IMR-90 (cell line): ENCODE data around the gene PLD6. TPM values are rescaled to one million over a fixed set of nuclear protein-coding genes. Genes with fewer than 3 reads are reported as not detected.

ENCODE experiments used
- ATAC-seq: fragments of 200-7000 bp; cut with Tn5 transposase; 2 replicates; pipeline ENCODE4 v1.9.1; 2020; ENCODE audit warnings: low read depth, mild to moderate bottlenecking, moderate library complexity
- BruUV-seq: library from RNA; stranded (reverse); fragments of 400-500 nt; replicated peaks from 2 replicates; lab custom pipeline; 2021; lab: Mats Ljungman, UMichigan
- CTCF ChIA-PET: fragments of 300-600 bp; formaldehyde crosslinking; extraction: SDS; loops from one replicate; lab custom pipeline; 2021; ENCODE audit warnings: antibody characterized with exemption; lab: Yijun Ruan, JAX
- POLR2A ChIA-PET: fragments of 300-600 bp; sonication (Branson Sonifier 250); formaldehyde crosslinking; loops from one replicate; lab custom pipeline; 2022; ENCODE audit warnings: antibody characterized with exemption; ENCODE audit not compliant: unreplicated experiment; lab: Charles Lee
- DNase-seq: peaks from one replicate; pipeline ENCODE4 v3.0.0; 2013
- H2AFZ ChIP-seq: replicated peaks from 2 replicates; pipeline ENCODE3; 2013; ENCODE audit warnings: low read length, mild to moderate bottlenecking; ENCODE audit not compliant: poor library complexity
- H2AK5ac ChIP-seq: 2 replicates; pipeline ENCODE4 v1.6.1; 2013; ENCODE audit warnings: low read depth, low read length, inconsistent platforms
- H2AK9ac ChIP-seq: replicated peaks from 2 replicates; pipeline ENCODE3; 2013; ENCODE audit warnings: mild to moderate bottlenecking, low read depth, low read length, moderate library complexity; ENCODE audit not compliant: poor library complexity
- H2BK120ac ChIP-seq: 2 replicates; pipeline ENCODE4 v1.6.1; 2013; ENCODE audit warnings: low read depth, low read length, inconsistent platforms
- H2BK15ac ChIP-seq: 3 replicates; pipeline ENCODE4 v1.6.1; 2013; ENCODE audit warnings: low read depth, low read length, inconsistent platforms
- H2BK20ac ChIP-seq: 2 replicates; pipeline ENCODE4 v1.6.1; 2013; ENCODE audit warnings: low read depth, mild to moderate bottlenecking, inconsistent platforms, low read length, moderate library complexity
- H2BK5ac ChIP-seq: 2 replicates; pipeline ENCODE4 v1.6.1; 2013; ENCODE audit warnings: mild to moderate bottlenecking, low read depth, low read length, inconsistent platforms; ENCODE audit not compliant: poor library complexity, severe bottlenecking
- H3K14ac ChIP-seq: replicated peaks from 2 replicates; pipeline ENCODE4 v1.6.1; 2013; ENCODE audit warnings: low read depth, low read length, inconsistent platforms
- H3K18ac ChIP-seq: 2 replicates; pipeline ENCODE4 v1.6.1; 2013; ENCODE audit warnings: low read depth, low read length, control low read depth
- H3K23ac ChIP-seq: 2 replicates; pipeline ENCODE4 v1.6.1; 2013; ENCODE audit warnings: low read depth, low read length, inconsistent platforms
- H3K27ac ChIP-seq: 2 replicates; pipeline ENCODE4 v1.5.1; 2013; ENCODE audit warnings: mild to moderate bottlenecking, control low read depth, low read length; ENCODE audit not compliant: insufficient read depth
- H3K27me3 ChIP-seq: 2 replicates; pipeline ENCODE4 v1.6.1; 2013; ENCODE audit warnings: low read length; ENCODE audit not compliant: control insufficient read depth, insufficient read depth
- H3K36me3 ChIP-seq: 2 replicates; pipeline ENCODE4 v1.6.1; 2013; ENCODE audit warnings: low read length, mixed read lengths; ENCODE audit not compliant: control insufficient read depth, insufficient read depth
- H3K4ac ChIP-seq: 2 replicates; pipeline ENCODE4 v1.6.1; 2013; ENCODE audit warnings: low read depth, low read length, inconsistent platforms
- H3K4me1 ChIP-seq: 2 replicates; pipeline ENCODE4 v1.6.1; 2013; ENCODE audit warnings: low read length, mixed read lengths; ENCODE audit not compliant: control insufficient read depth, insufficient read depth
- H3K4me2 ChIP-seq: 2 replicates; pipeline ENCODE4 v1.6.1; 2013; ENCODE audit warnings: low read depth, mild to moderate bottlenecking, control low read depth, low read length, moderate library complexity
- H3K4me3 ChIP-seq: 2 replicates; pipeline ENCODE4 v1.5.1; 2013; ENCODE audit warnings: low read depth, mild to moderate bottlenecking, control low read depth, low read length, moderate library complexity; ENCODE audit not compliant: insufficient read depth
- H3K56ac ChIP-seq: 2 replicates; pipeline ENCODE4 v1.6.1; 2013; ENCODE audit warnings: low read length, inconsistent platforms; ENCODE audit not compliant: insufficient read depth; ENCODE audit errors: extremely low read depth
- H3K79me1 ChIP-seq, 2 experiments: 2 replicates each; pipeline ENCODE4 v1.6.1; 2013; ENCODE audit warnings: low read length in 2 of 2, inconsistent platforms in 1 of 2, low read depth in 1 of 2
- H3K9ac ChIP-seq: 2 replicates; pipeline ENCODE4 v1.6.1; 2013; ENCODE audit warnings: low read depth, low read length, control low read depth
- H3K9me1 ChIP-seq: 2 replicates; pipeline ENCODE4 v1.6.1; 2013; ENCODE audit warnings: low read length, inconsistent platforms; ENCODE audit not compliant: insufficient read depth
- H3K9me3 ChIP-seq: 2 replicates; pipeline ENCODE4 v1.6.1; 2013; ENCODE audit warnings: low read length; ENCODE audit not compliant: control insufficient read depth, insufficient read depth
- H4K20me1 ChIP-seq: 2 replicates; pipeline ENCODE4 v1.6.1; 2013; ENCODE audit warnings: low read length, inconsistent platforms; ENCODE audit not compliant: insufficient read depth
- H4K5ac ChIP-seq: 2 replicates; pipeline ENCODE4 v1.6.1; 2013; ENCODE audit warnings: mild to moderate bottlenecking, low read depth, low read length, control low read depth
- H4K8ac ChIP-seq, 2 experiments: 2 replicates each; pipeline ENCODE4 v1.6.1; 2013; ENCODE audit warnings: low read depth in 2 of 2, low read length in 2 of 2, control low read depth in 1 of 2, inconsistent platforms in 1 of 2
- H4K91ac ChIP-seq: 2 replicates; pipeline ENCODE4 v1.6.1; 2013; ENCODE audit warnings: low read depth, low read length, inconsistent platforms; ENCODE audit not compliant: insufficient read depth
- CHD1 ChIP-seq: IDR thresholded peaks from 2 replicates; pipeline ENCODE4 v1.6.1; 2012; ENCODE audit warnings: low read depth, low read length, improper control_type of control experiment
- ELK1 ChIP-seq: fragments of 150-350 bp; IDR thresholded peaks from 2 replicates; pipeline ENCODE4 v1.6.1; 2016; ENCODE audit warnings: low read depth, mild to moderate bottlenecking, low read length, moderate library complexity, borderline replicate concordance
- FOS ChIP-seq: fragments of 150-350 bp; IDR thresholded peaks from 2 replicates; pipeline ENCODE4 v1.6.1; 2016; ENCODE audit warnings: low read depth, low read length
- MAFK ChIP-seq: IDR thresholded peaks from 2 replicates; pipeline ENCODE4 v1.6.1; 2012; ENCODE audit warnings: low read depth, low read length, improper control_type of control experiment
- NFE2L2 ChIP-seq: fragments of 150-350 bp; IDR thresholded peaks from 2 replicates; pipeline ENCODE4 v1.6.1; 2016; ENCODE audit warnings: low read depth, mild to moderate bottlenecking, low read length
- SMC3 ChIP-seq: fragments of 150-350 bp; IDR thresholded peaks from 2 replicates; pipeline ENCODE4 v1.6.1; 2016; ENCODE audit warnings: low read depth, mild to moderate bottlenecking, antibody characterized with exemption, low read length, moderate library complexity
- USF2 ChIP-seq: fragments of 150-350 bp; IDR thresholded peaks from 2 replicates; pipeline ENCODE4 v1.6.1; 2017; ENCODE audit warnings: mild to moderate bottlenecking, antibody characterized with exemption, low read length, low read depth
- WGBS, 2 experiments: methylation state at CpG; one replicate each; pipeline versions ENCODE4 v1.1.5 to v1.1.7; 2013; ENCODE audit warnings: missing lambda C conversion rate in 2 of 2; ENCODE audit not compliant: insufficient read length in 1 of 2; ENCODE audit errors: extremely low coverage in 2 of 2; 5-methylcytosine and 5-hydroxymethylcytosine counted together
- dilution Hi-C: fragments of 300-500 bp; cut with HindIII; formaldehyde crosslinking; loops from one replicate; pipeline ENCODE4 v1.14.3; 2018; ENCODE audit warnings: low sequenced_read_pairs; ENCODE audit not compliant: unreplicated experiment
- in situ Hi-C: fragments of 300-500 bp; cut with MboI; formaldehyde crosslinking; loops from 3 replicates; pipeline ENCODE4 v1.14.3; 2019; ENCODE audit warnings: low sequenced_read_pairs, inconsistent platforms, mixed read lengths
- intact Hi-C: fragments of 100-400 bp; cut with micrococcal nuclease; formaldehyde crosslinking; loops from 2 replicates; pipeline ENCODE4 v1.10.0; 2022
- polyA plus RNA-seq, 3 experiments: library from polyadenylated mRNA; depleted of rRNA; stranded (reverse); fragments of >200 nt; gene quantifications; 2 replicates each; pipeline ENCODE4 v1.2.3, GENCODE V29; 2012; ENCODE audit warnings: low replicate concordance in 1 of 3
- total RNA-seq: library from RNA; depleted of rRNA; stranded (reverse); fragments of >200 nt; gene quantifications from 2 replicates; pipeline ENCODE4 v1.2.3, GENCODE V29; 2012

Gene PLD6
- total and polyA plus RNA-seq, 2 of the 4 experiments (the other 2 are of a cell fraction) = 1.1 to 1.5 TPM

GRCh38 chr17:17227608-17228520 lies 21.7 kb upstream of the PLD6 start:
- CTCF ChIA-PET = no interaction called here
- Histone ChIP-seq H3K27me3 (no peaks in the 10 kb centered on the region), H4K91ac (no peak overlapping the region), H2AK9ac (no peak overlapping the region), H3K4me2 (no peak overlapping the region), H3K14ac (no peak overlapping the region), H3K9me3 (no peaks in the 10 kb centered on the region), H4K8ac (no peak overlapping the region), H3K27ac (no peak overlapping the region), H3K9ac (no peak overlapping the region), H3K4me3 (no peak overlapping the region), H2AK5ac (no peak overlapping the region), H3K23ac (no peak overlapping the region), H2BK5ac (no peak overlapping the region), H3K4ac (no peak overlapping the region), H3K4me1 (no peaks in the 10 kb centered on the region), H3K18ac (no peak overlapping the region), H2BK120ac (no peak overlapping the region), H3K79me1 (peaks cover 8 to 59% of the 10 kb centered on the region in 2 experiments), H4K5ac (no peak overlapping the region), H2BK15ac (no peak overlapping the region), H2AFZ (peak overlapping the region; percentile 7), H3K56ac (no peak overlapping the region), H3K9me1 (no peaks in the 10 kb centered on the region), H4K20me1 (peaks cover 43% of the 10 kb centered on the region), H3K36me3 (peaks cover 85% of the 10 kb centered on the region), H2BK20ac (no peak overlapping the region)
- ATAC-seq (no peak), DNase-seq (no peak)
- in situ Hi-C loops = no loop called here
- WGBS, 2 experiments = 96% methylated on average over 18 of the region's 25 CpGs; no CpG with 5 or more reads in 1 of the 2 experiments
- no peak for TF ChIP-seq MAFK
- no peak for TF ChIP-seq SMC3
- no peak for TF ChIP-seq ELK1
- no peak for TF ChIP-seq FOS
- TF ChIP-seq CHD1 = no peak
- no peak for TF ChIP-seq NFE2L2
- no peak for TF ChIP-seq USF2
- POLR2A ChIA-PET = no interaction called here
- intact Hi-C loops = no loop called here
- dilution Hi-C loops = no loop called here
- no TSS peak for BruUV-seq
